Lower leg skin (tissue), 4 donors: ENCODE results near the gene DNMBP. TPM values are rescaled to one million over a fixed set of nuclear protein-coding genes. Genes with fewer than 3 reads are reported as not detected.

ENCODE experiments used
- DNase-seq, 2 donors: peaks; one replicate each; pipeline ENCODE4 v3.0.0-alpha.2; 2019; ENCODE audit warnings: low spot score in 2 of 2
- H3K4me3 ChIP-seq: fragments of 200-600 bp; sonication (generic); 2 replicates; pipeline ENCODE4 v1.5.1; 2017; ENCODE audit warnings: mild to moderate bottlenecking, low read depth; ENCODE audit not compliant: poor library complexity, severe bottlenecking
- POLR2A ChIP-seq, 2 donors: fragments of 450-650 bp; IDR thresholded peaks; one replicate each; pipeline ENCODE4 v1.6.1; 2016 to 2017; ENCODE audit warnings: antibody characterized with exemption in 2 of 2, mild to moderate bottlenecking in 1 of 2, moderate library complexity in 1 of 2
- WGBS, 2 donors: methylation state at CpG; one replicate each; pipeline ENCODE4 v1.1.5; 2018; 5-methylcytosine and 5-hydroxymethylcytosine counted together
- intact Hi-C: fragments of 100-400 bp; cut with DNase I; formaldehyde crosslinking; loops from one replicate; pipeline ENCODE4 v1.15.0; 2023; ENCODE audit warnings: low total_unique reads
- total RNA-seq, 4 donors: library from RNA; depleted of rRNA; stranded (reverse); fragments of >200 nt; gene quantifications; one replicate each; pipeline ENCODE4 v1.1.0, GENCODE V29; 2016
- TF ChIP-seq, protein P1 (sequence below), 3 donors: fragments of 450-650 bp; IDR thresholded peaks; one replicate each; pipeline ENCODE4 v1.5.1; 2016; ENCODE audit warnings: antibody characterized with exemption in 3 of 3, mild to moderate bottlenecking in 3 of 3, moderate library complexity in 2 of 3

The DNMBP gene
- total RNA-seq, 4 donors from 2014 or later, result 39.8 to 78.0 (median 61.9) TPM

- WGBS, 2 donors, result 92 to 93% methylated on average over 8 of the region's 8 CpGs
- TF ChIP-seq, protein P1, sequence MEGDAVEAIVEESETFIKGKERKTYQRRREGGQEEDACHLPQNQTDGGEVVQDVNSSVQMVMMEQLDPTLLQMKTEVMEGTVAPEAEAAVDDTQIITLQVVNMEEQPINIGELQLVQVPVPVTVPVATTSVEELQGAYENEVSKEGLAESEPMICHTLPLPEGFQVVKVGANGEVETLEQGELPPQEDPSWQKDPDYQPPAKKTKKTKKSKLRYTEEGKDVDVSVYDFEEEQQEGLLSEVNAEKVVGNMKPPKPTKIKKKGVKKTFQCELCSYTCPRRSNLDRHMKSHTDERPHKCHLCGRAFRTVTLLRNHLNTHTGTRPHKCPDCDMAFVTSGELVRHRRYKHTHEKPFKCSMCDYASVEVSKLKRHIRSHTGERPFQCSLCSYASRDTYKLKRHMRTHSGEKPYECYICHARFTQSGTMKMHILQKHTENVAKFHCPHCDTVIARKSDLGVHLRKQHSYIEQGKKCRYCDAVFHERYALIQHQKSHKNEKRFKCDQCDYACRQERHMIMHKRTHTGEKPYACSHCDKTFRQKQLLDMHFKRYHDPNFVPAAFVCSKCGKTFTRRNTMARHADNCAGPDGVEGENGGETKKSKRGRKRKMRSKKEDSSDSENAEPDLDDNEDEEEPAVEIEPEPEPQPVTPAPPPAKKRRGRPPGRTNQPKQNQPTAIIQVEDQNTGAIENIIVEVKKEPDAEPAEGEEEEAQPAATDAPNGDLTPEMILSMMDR (IDR thresholded peaks at IDR 0.05), result no peak
- no peak for TF ChIP-seq POLR2A (IDR thresholded peaks at IDR 0.05)
- no peak overlapping the region for H3K4me3 ChIP-seq
- intact Hi-C loops, result no loop called here
- DNase-seq, result no peak
Measured at GRCh38 chr10:99835947-99836346, 173.8 kb downstream of the DNMBP start.

DNA sequence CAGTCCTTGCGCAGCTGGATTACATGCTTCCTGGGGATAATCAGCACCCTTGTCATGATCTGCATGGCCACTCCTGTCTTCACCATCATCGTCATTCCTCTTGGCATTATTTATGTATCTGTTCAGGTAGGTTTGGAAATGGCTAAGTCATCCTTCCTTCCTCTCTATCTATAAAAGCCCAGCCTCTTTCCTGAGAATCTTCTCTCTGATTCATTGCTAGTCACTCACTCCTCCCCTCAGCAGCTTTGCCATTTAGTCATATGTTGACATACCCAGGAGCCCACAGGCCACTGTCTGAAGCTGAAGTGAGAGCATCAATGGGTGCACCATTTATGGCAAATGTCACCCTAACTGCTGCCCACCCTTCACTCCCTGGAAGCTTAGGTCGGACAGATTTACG lies 175.3 kb downstream of the DNMBP start:
- TF ChIP-seq, protein P1 (IDR thresholded peaks at IDR 0.05), result no peak
- no peak for TF ChIP-seq POLR2A (IDR thresholded peaks at IDR 0.05)
- 84 to 88% methylated on average over 4 of the region's 4 CpGs for WGBS, 2 donors
- intact Hi-C loops, result no loop called here

GRCh38 chr10:99832439-99832838 lies 177.3 kb downstream of the DNMBP start:
- 86 to 87% methylated on average over 2 of the region's 2 CpGs for WGBS, 2 donors
- intact Hi-C loops, result no loop called here
- TF ChIP-seq, protein P1 (IDR thresholded peaks at IDR 0.05), result no peak
- no peak for TF ChIP-seq POLR2A (IDR thresholded peaks at IDR 0.05)
- H3K4me3 ChIP-seq, result no peak overlapping the region
- no peak for DNase-seq

More for the DNA sequence above, 175.3 kb downstream of the DNMBP start:
- no peak for DNase-seq
- no peak overlapping the region for H3K4me3 ChIP-seq

GRCh38 chr10:99828464-99828863 lies 181.3 kb downstream of the DNMBP start:
- DNase-seq, result no peak
- WGBS, 2 donors, result 80 to 86% methylated on average over 2 of the region's 2 CpGs
- intact Hi-C loops, result no loop called here
- no peak overlapping the region for H3K4me3 ChIP-seq
- no peak for TF ChIP-seq POLR2A (IDR thresholded peaks at IDR 0.05)
- TF ChIP-seq, protein P1 (IDR thresholded peaks at IDR 0.05), result no peak

DNA sequence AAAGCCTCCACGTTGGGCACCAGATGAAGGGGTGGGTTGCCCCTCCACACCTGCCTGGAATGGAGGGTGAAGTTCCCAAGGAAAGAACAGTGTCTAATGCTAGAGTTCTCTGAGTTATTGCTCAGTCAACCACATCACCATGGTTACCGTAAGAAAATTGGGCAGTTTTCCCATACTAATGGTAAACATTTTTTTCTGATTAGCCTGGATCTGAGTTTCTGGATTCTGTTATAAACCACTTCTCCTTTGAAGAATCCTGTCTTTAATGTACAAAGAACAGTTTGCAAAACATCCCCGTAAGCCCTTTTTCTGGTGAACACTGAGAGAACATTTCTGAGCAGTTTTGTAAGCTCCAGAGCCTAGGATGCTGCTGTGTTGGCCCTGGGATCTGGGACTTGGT lies 181.8 kb downstream of the DNMBP start:
- TF ChIP-seq, protein P1 (IDR thresholded peaks at IDR 0.05), result no peak
- no peak for TF ChIP-seq POLR2A (IDR thresholded peaks at IDR 0.05)
- no peak for DNase-seq
- H3K4me3 ChIP-seq, result no peak overlapping the region
- 54 to 69% methylated on average over 3 of the region's 3 CpGs for WGBS, 2 donors
- intact Hi-C loops, result no loop called here

Other genes with a start within 250 kb of the DNMBP start
- 1 to 10 TPM in 3 of 4 donors, under 1 TPM in 1; 0.46 to 2.0 (median 1.9) TPM for gene ABCC2, start 227.3 kb downstream of the DNMBP start, total RNA-seq
- not detected for gene CPN1, start 71.9 kb upstream of the DNMBP start, total RNA-seq
- 10 to 100 TPM; 23.0 to 36.9 (median 35.1) TPM for gene ERLIN1, start 176.1 kb upstream of the DNMBP start, total RNA-seq
- gene CHUK, start 219.6 kb upstream of the DNMBP start, total RNA-seq, result 10 to 100 TPM; 12.5 to 16.0 (median 13.7) TPM